Karpas-422 (cell line): ENCODE results near the gene GPBP1. TPM values are rescaled to one million over a fixed set of nuclear protein-coding genes. Genes with fewer than 3 reads are reported as not detected.

Experiments
- DNase-seq: peaks from one replicate; pipeline ENCODE4 v3.0.0-alpha.2; 2015
- H2AFZ ChIP-seq: fragments of 200-600 bp; sonication (generic); 2 replicates; pipeline ENCODE4 v1.6.1; 2014; ENCODE audit warnings: antibody characterized with exemption, low read length, mixed read lengths
- H3K27ac ChIP-seq: fragments of 200-600 bp; sonication (generic); 2 replicates; pipeline ENCODE4 v1.5.1; 2014; ENCODE audit warnings: mild to moderate bottlenecking, low read length, moderate library complexity
- H3K27me3 ChIP-seq: fragments of 200-600 bp; sonication (generic); 2 replicates; pipeline ENCODE4 v1.6.1; 2014; ENCODE audit warnings: low read length, mixed read lengths
- H3K36me3 ChIP-seq: fragments of 200-600 bp; sonication (generic); 2 replicates; pipeline ENCODE4 v1.6.1; 2014; ENCODE audit warnings: low read length, mixed read lengths; ENCODE audit not compliant: insufficient read depth
- H3K4me1 ChIP-seq: fragments of 200-600 bp; sonication (generic); 2 replicates; pipeline ENCODE4 v1.6.1; 2014; ENCODE audit warnings: mild to moderate bottlenecking, low read length, mixed read lengths
- H3K4me2 ChIP-seq: fragments of 200-600 bp; sonication (generic); 2 replicates; pipeline ENCODE4 v1.6.1; 2014; ENCODE audit warnings: low read length, low read depth, mild to moderate bottlenecking; ENCODE audit not compliant: poor library complexity, severe bottlenecking
- H3K4me3 ChIP-seq: fragments of 200-600 bp; sonication (generic); 2 replicates; pipeline ENCODE4 v1.5.1; 2014; ENCODE audit warnings: mild to moderate bottlenecking, antibody characterized with exemption, low read length, mixed read lengths
- H3K79me2 ChIP-seq: fragments of 200-600 bp; sonication (generic); 2 replicates; pipeline ENCODE4 v1.6.1; 2014; ENCODE audit warnings: mild to moderate bottlenecking, low read length, mixed read lengths
- H3K9ac ChIP-seq: fragments of 200-600 bp; sonication (generic); 2 replicates; pipeline ENCODE4 v1.6.0; 2014; ENCODE audit warnings: low read length
- H3K9me2 ChIP-seq: fragments of 200-600 bp; sonication (generic), shearing (Covaris generic); replicated peaks from 2 replicates; pipeline ENCODE4 v1.6.0; 2014; ENCODE audit warnings: mild to moderate bottlenecking, low read length, moderate library complexity; ENCODE audit not compliant: insufficient read depth
- H3K9me3 ChIP-seq: fragments of 300-700, 200-600 bp; sonication (generic); 2 replicates; pipeline ENCODE4 v1.6.1; 2014; ENCODE audit warnings: low read length, mixed read lengths
- H4K20me1 ChIP-seq: fragments of 200-600 bp; sonication (generic); 2 replicates; pipeline ENCODE4 v1.6.1; 2014; ENCODE audit warnings: mild to moderate bottlenecking, antibody characterized with exemption, low read length, low read depth; ENCODE audit not compliant: insufficient read depth
- total RNA-seq: library from RNA; depleted of rRNA; stranded (reverse); fragments of >200 nt; shearing (Covaris generic); gene quantifications from 2 replicates; pipeline ENCODE4 v1.2.3, GENCODE V29; 2014; ENCODE audit warnings: low replicate concordance

Gene GPBP1
- total RNA-seq, 1 experiment from 2014 or later: 69.0 TPM

GRCh38 chr5:57291894-57292293, 118.0 kb downstream of the GPBP1 start:
- no peak for DNase-seq
- Histone ChIP-seq H3K9me2 (no peaks in the 10 kb centered on the region), H3K79me2 (no peaks in the 10 kb centered on the region), H3K36me3 (no peaks in the 10 kb centered on the region), H3K9ac (no peak overlapping the region), H3K4me2 (no peak overlapping the region), H3K27me3 (no peaks in the 10 kb centered on the region), H2AFZ (no peak overlapping the region), H3K9me3 (no peaks in the 10 kb centered on the region), H3K4me3 (no peak overlapping the region), H4K20me1 (no peaks in the 10 kb centered on the region), H3K4me1 (no peaks in the 10 kb centered on the region), H3K27ac (no peak overlapping the region)

- Histone ChIP-seq H3K4me3 (no peak overlapping the region), H3K27ac (no peak overlapping the region), H3K9ac (no peak overlapping the region), H3K9me3 (no peaks in the 10 kb centered on the region), H3K4me1 (no peaks in the 10 kb centered on the region), H4K20me1 (no peaks in the 10 kb centered on the region), H3K27me3 (no peaks in the 10 kb centered on the region), H3K36me3 (no peaks in the 10 kb centered on the region), H3K79me2 (no peaks in the 10 kb centered on the region), H3K9me2 (no peaks in the 10 kb centered on the region), H2AFZ (no peak overlapping the region), H3K4me2 (no peak overlapping the region)
- DNase-seq: no peak
Observed at GRCh38 chr5:57292336-57292735, 118.5 kb downstream of the GPBP1 start.

GRCh38 chr5:57298295-57298984, 124.6 kb downstream of the GPBP1 start:
- Histone ChIP-seq H3K9ac (no peak overlapping the region), H3K9me3 (no peaks in the 10 kb centered on the region), H2AFZ (no peak overlapping the region), H3K79me2 (no peaks in the 10 kb centered on the region), H3K4me3 (no peak overlapping the region), H3K4me1 (peaks cover 4% of the 10 kb centered on the region), H3K27me3 (no peaks in the 10 kb centered on the region), H3K9me2 (no peaks in the 10 kb centered on the region), H4K20me1 (no peaks in the 10 kb centered on the region), H3K36me3 (no peaks in the 10 kb centered on the region), H3K27ac (no peak overlapping the region), H3K4me2 (peak overlapping the region; percentile 49)
- peak; percentile 92 for DNase-seq

GRCh38 chr5:57298985-57299491, 125.2 kb downstream of the GPBP1 start:
- DNase-seq: peak; percentile 89
- no peaks in the 10 kb centered on the region for H3K27me3 ChIP-seq
- H3K4me1 ChIP-seq: peaks cover 4% of the 10 kb centered on the region
- H2AFZ ChIP-seq: peak overlapping the region; percentile 96
- peak overlapping the region; percentile 49 for H3K4me2 ChIP-seq
- no peak overlapping the region for H3K27ac ChIP-seq
- no peaks in the 10 kb centered on the region for H3K36me3 ChIP-seq
- H3K9ac ChIP-seq: peak overlapping the region; percentile 31; the same call in 1 of the 2 replicates
- no peaks in the 10 kb centered on the region for H3K9me3 ChIP-seq
- H3K79me2 ChIP-seq: no peaks in the 10 kb centered on the region
- H3K9me2 ChIP-seq: no peaks in the 10 kb centered on the region
- no peak overlapping the region; the same call in 1 of the 2 replicates for H3K4me3 ChIP-seq
- H4K20me1 ChIP-seq: no peaks in the 10 kb centered on the region

GRCh38 chr5:57299986-57300385, 126.1 kb downstream of the GPBP1 start:
- Histone ChIP-seq H3K9me3 (no peaks in the 10 kb centered on the region), H3K79me2 (no peaks in the 10 kb centered on the region), H3K27ac (no peak overlapping the region), H3K36me3 (no peaks in the 10 kb centered on the region), H3K9ac (no peak overlapping the region), H3K4me2 (no peak overlapping the region), H2AFZ (no peak overlapping the region), H3K27me3 (no peaks in the 10 kb centered on the region), H3K4me3 (no peak overlapping the region), H3K4me1 (peaks cover 4% of the 10 kb centered on the region), H4K20me1 (no peaks in the 10 kb centered on the region), H3K9me2 (no peaks in the 10 kb centered on the region)
- no peak for DNase-seq

- Histone ChIP-seq H3K9ac (no peak overlapping the region), H3K27me3 (no peaks in the 10 kb centered on the region), H3K79me2 (no peaks in the 10 kb centered on the region), H2AFZ (no peak overlapping the region), H3K36me3 (no peaks in the 10 kb centered on the region), H3K4me3 (no peak overlapping the region), H4K20me1 (no peaks in the 10 kb centered on the region), H3K4me2 (no peak overlapping the region), H3K9me3 (no peaks in the 10 kb centered on the region), H3K9me2 (no peaks in the 10 kb centered on the region), H3K4me1 (peaks cover 4% of the 10 kb centered on the region), H3K27ac (no peak overlapping the region)
- DNase-seq: no peak
Observed at GRCh38 chr5:57302164-57302563, 128.3 kb downstream of the GPBP1 start.

- Histone ChIP-seq H3K9me3 (no peaks in the 10 kb centered on the region), H3K9ac (no peak overlapping the region), H3K4me2 (no peak overlapping the region), H3K4me1 (peaks cover 4% of the 10 kb centered on the region), H3K27me3 (no peaks in the 10 kb centered on the region), H4K20me1 (no peaks in the 10 kb centered on the region), H3K27ac (no peak overlapping the region), H3K36me3 (no peaks in the 10 kb centered on the region), H2AFZ (no peak overlapping the region), H3K9me2 (no peaks in the 10 kb centered on the region), H3K79me2 (no peaks in the 10 kb centered on the region), H3K4me3 (no peak overlapping the region)
- DNase-seq: no peak
Observed at GRCh38 chr5:57302643-57303042, 128.8 kb downstream of the GPBP1 start.

- H2AFZ ChIP-seq: no peak overlapping the region
- H3K4me1 ChIP-seq: peaks cover 4% of the 10 kb centered on the region
- H3K79me2 ChIP-seq: no peaks in the 10 kb centered on the region
- no peak overlapping the region for H3K9ac ChIP-seq
- H3K9me3 ChIP-seq: no peaks in the 10 kb centered on the region
- no peak overlapping the region for H3K4me2 ChIP-seq
- no peaks in the 10 kb centered on the region for H3K9me2 ChIP-seq
- H3K27me3 ChIP-seq: no peaks in the 10 kb centered on the region
- DNase-seq: no peak
- H3K36me3 ChIP-seq: no peaks in the 10 kb centered on the region
- H3K27ac ChIP-seq: no peak overlapping the region
- H4K20me1 ChIP-seq: no peaks in the 10 kb centered on the region
- H3K4me3 ChIP-seq: no peak overlapping the region
Observed at GRCh38 chr5:57303985-57304384, 130.1 kb downstream of the GPBP1 start.
